NCI-H146 (cell line): ENCODE results near the gene HJURP.
"Not testable (repeated sequence)": the region's sequence is repeated elsewhere in the genome, so short reads cannot be mapped to it uniquely, and the experiment has no call there.

Experiments used
- DNase-seq: peaks from one replicate; lab custom pipeline; 2025; lab: John Stamatoyannopoulos, UW

The HJURP gene

GRCh38 chr2:233854241-233854981 is at the start of gene HJURP:
TSS of gene HJURP (minus strand) at chr2:233854535. CDS start at chr2:233854500, 35 bp downstream.
- DNase-seq, result peak; percentile 93

GRCh38 chr2:233901884-233902283 is 47.5 kb upstream of the HJURP start:
- no peak for DNase-seq

- DNase-seq, result no peak
These were observed 47.0 kb upstream of the HJURP start for GRCh38 chr2:233901367-233901766.

GRCh38 chr2:233896253-233896652 is 41.9 kb upstream of the HJURP start:
- not testable (repeated sequence) for DNase-seq

GRCh38 chr2:233892793-233893192 is 38.5 kb upstream of the HJURP start:
- no peak for DNase-seq

GRCh38 chr2:233882353-233882752 is 28.0 kb upstream of the HJURP start:
- DNase-seq, result no peak

- DNase-seq, result not testable (repeated sequence)
These were observed 17.8 kb upstream of the HJURP start for GRCh38 chr2:233872125-233872524.

GRCh38 chr2:233871432-233871831 is 17.1 kb upstream of the HJURP start:
- DNase-seq, result no peak

- peak; percentile 47 for DNase-seq
These were observed 13.7 kb upstream of the HJURP start, which contains the start of gene MSL3B for GRCh38 chr2:233867993-233868532. TSS of gene MSL3B (minus strand) at chr2:233868386.

GRCh38 chr2:233866479-233866878 is 12.1 kb upstream of the HJURP start:
- DNase-seq, result no peak

- no peak for DNase-seq
These were observed 11.5 kb upstream of the HJURP start for GRCh38 chr2:233865838-233866237.

GRCh38 chr2:233862261-233862768 is 8.0 kb upstream of the HJURP start:
- no peak for DNase-seq

GRCh38 chr2:233858331-233858730 is 4.0 kb upstream of the HJURP start:
- DNase-seq, result no peak

- DNase-seq, result peak; percentile 41
These were observed 3.3 kb upstream of the HJURP start for GRCh38 chr2:233857511-233858141.

GRCh38 chr2:233856184-233856583 is 1.8 kb upstream of the HJURP start:
- no peak for DNase-seq

GRCh38 chr2:233855345-233855744 is 1.0 kb upstream of the HJURP start:
- no peak for DNase-seq

GRCh38 chr2:233853883-233854240 is 473 bp downstream of the HJURP start:
- no peak for DNase-seq

GRCh38 chr2:233853353-233853752 is 982 bp downstream of the HJURP start:
- no peak for DNase-seq

- no peak for DNase-seq
These were observed 2.3 kb downstream of the HJURP start for GRCh38 chr2:233852056-233852455.

- DNase-seq, result no peak
These were observed 3.2 kb downstream of the HJURP start for GRCh38 chr2:233851169-233851568.

GRCh38 chr2:233850745-233851144 is 3.6 kb downstream of the HJURP start:
- no peak for DNase-seq

GRCh38 chr2:233849607-233850271 is 4.6 kb downstream of the HJURP start:
- DNase-seq, result no peak

GRCh38 chr2:233848276-233848675 is 6.1 kb downstream of the HJURP start:
- DNase-seq, result no peak
